BE2C (cell line): ENCODE data around the gene CALM1.
"Not testable (repeated sequence)": the region's sequence is repeated elsewhere in the genome, so short reads cannot be mapped to it uniquely, and the experiment has no call there.

ENCODE experiments used
- DNase-seq: peaks from one replicate; pipeline ENCODE4 v3.0.0-alpha.2; 2020
- H3K27me3 ChIP-seq: fragments of 250-450 bp; sonication (Bioruptor Pico); 2 replicates; pipeline ENCODE4 v1.5.1; 2020; ENCODE audit warnings: mild to moderate bottlenecking
- H3K36me3 ChIP-seq: fragments of 250-450 bp; sonication (Bioruptor Pico); 2 replicates; pipeline ENCODE4 v1.5.1; 2020; ENCODE audit warnings: mild to moderate bottlenecking
- H3K4me1 ChIP-seq: fragments of 250-450 bp; sonication (Bioruptor Pico); 2 replicates; pipeline ENCODE4 v1.5.1; 2020
- H3K4me3 ChIP-seq: 2 replicates; pipeline ENCODE4 v1.5.1; 2011; ENCODE audit warnings: low read depth, low read length
- H3K9me3 ChIP-seq: fragments of 250-450 bp; sonication (Bioruptor Pico); 2 replicates; pipeline ENCODE4 v1.5.1; 2020
- CTCF ChIP-seq: IDR thresholded peaks from 2 replicates; pipeline ENCODE4 v1.5.1; 2012; ENCODE audit warnings: mild to moderate bottlenecking, low read depth, low read length

Gene CALM1

GRCh38 chr14:90387206-90387760, 9.5 kb upstream of the CALM1 start:
- no peaks in the 10 kb centered on the region for H3K36me3 ChIP-seq
- H3K4me1 ChIP-seq: peaks cover 7% of the 10 kb centered on the region
- H3K9me3 ChIP-seq: no peaks in the 10 kb centered on the region
- no peak for TF ChIP-seq CTCF
- no peaks in the 10 kb centered on the region for H3K27me3 ChIP-seq
- H3K4me3 ChIP-seq: no peak overlapping the region
- DNase-seq: no peak

- no peak for TF ChIP-seq CTCF
- peak; percentile 34 for DNase-seq
- Histone ChIP-seq H3K9me3 (no peaks in the 10 kb centered on the region), H3K4me1 (peaks cover 7% of the 10 kb centered on the region), H3K27me3 (no peaks in the 10 kb centered on the region), H3K4me3 (no peak overlapping the region), H3K36me3 (no peaks in the 10 kb centered on the region)
Measured at GRCh38 chr14:90388437-90388836, 8.4 kb upstream of the CALM1 start.

GRCh38 chr14:90388982-90389381, 7.8 kb upstream of the CALM1 start:
- H3K9me3 ChIP-seq: no peaks in the 10 kb centered on the region
- TF ChIP-seq CTCF: no peak
- no peak overlapping the region for H3K4me3 ChIP-seq
- DNase-seq: no peak
- no peaks in the 10 kb centered on the region for H3K27me3 ChIP-seq
- no peaks in the 10 kb centered on the region for H3K36me3 ChIP-seq
- peaks cover 7% of the 10 kb centered on the region for H3K4me1 ChIP-seq

GRCh38 chr14:90393966-90394365, 2.9 kb upstream of the CALM1 start:
- no peaks in the 10 kb centered on the region for H3K36me3 ChIP-seq
- H3K9me3 ChIP-seq: no peaks in the 10 kb centered on the region
- no peaks in the 10 kb centered on the region for H3K4me1 ChIP-seq
- no peak for DNase-seq
- H3K27me3 ChIP-seq: no peaks in the 10 kb centered on the region
- TF ChIP-seq CTCF: no peak
- no peak overlapping the region for H3K4me3 ChIP-seq

- not testable (repeated sequence) for DNase-seq, H3K36me3 ChIP-seq, H3K4me1 ChIP-seq, H3K27me3 ChIP-seq, H3K9me3 ChIP-seq, H3K4me3 ChIP-seq
Measured at GRCh38 chr14:90394782-90395181, 2.0 kb upstream of the CALM1 start.

- Histone ChIP-seq H3K9me3 (no peaks in the 10 kb centered on the region), H3K27me3 (no peaks in the 10 kb centered on the region), H3K4me1 (no peaks in the 10 kb centered on the region), H3K4me3 (peak overlapping the region; percentile 86), H3K36me3 (peaks cover 28% of the 10 kb centered on the region)
- peak; percentile 79 for DNase-seq
- TF ChIP-seq CTCF: no peak
Measured at GRCh38 chr14:90397425-90398314, 841 bp downstream of the CALM1 start.
